Activated CD4-positive, alpha-beta memory T cell treated with anti-CD3 and anti-CD28 coated beads, Interleukin-2, amount 10 ng/mL, durations not matched to agents 7 days and 5 days (primary cell): ENCODE measurements around the gene NADK2. TPM values are rescaled to one million over a fixed set of nuclear protein-coding genes. Genes with fewer than 3 reads are reported as not detected.

ENCODE experiments used
- CTCF ChIA-PET: fragments of 350-600 bp; sonication (Branson Sonifier 250); formaldehyde crosslinking; loops from one replicate; lab custom pipeline; 2021; ENCODE audit warnings: antibody characterized with exemption, inconsistent platforms; lab: Charles Lee
- POLR2A ChIA-PET: fragments of 350-600 bp; sonication (Branson Sonifier 250); formaldehyde crosslinking; loops from one replicate; lab custom pipeline; 2021; ENCODE audit warnings: antibody characterized with exemption; lab: Charles Lee
- DNase-seq: peaks from one replicate; pipeline ENCODE4 v3.0.0-alpha.2; 2020
- H3K27ac Mint-ChIP-seq: one replicate; pipeline ENCODE4 v1.8.0; 2021; ENCODE audit warnings: mild to moderate bottlenecking, mixed read lengths
- H3K27me3 Mint-ChIP-seq: one replicate; pipeline ENCODE4 v1.8.0; 2021; ENCODE audit warnings: mixed read lengths
- H3K36me3 Mint-ChIP-seq: one replicate; pipeline ENCODE4 v1.8.0; 2021; ENCODE audit warnings: low read depth, mixed read lengths
- H3K4me1 Mint-ChIP-seq: one replicate; pipeline ENCODE4 v1.8.0; 2021; ENCODE audit warnings: mixed read lengths
- H3K4me3 Mint-ChIP-seq: one replicate; pipeline ENCODE4 v1.8.0; 2021; ENCODE audit warnings: mild to moderate bottlenecking, mixed read lengths
- H3K9me3 Mint-ChIP-seq: one replicate; pipeline ENCODE4 v1.8.0; 2021; ENCODE audit warnings: mixed read lengths
- total RNA-seq, 2 experiments: library from RNA; stranded (reverse); gene quantifications; one replicate each; pipeline ENCODE4 v1.2.3, GENCODE V29; 2021

NADK2 gene
- total RNA-seq, 2 experiments from 2014 or later: 15.8 to 16.2 TPM

DNA sequence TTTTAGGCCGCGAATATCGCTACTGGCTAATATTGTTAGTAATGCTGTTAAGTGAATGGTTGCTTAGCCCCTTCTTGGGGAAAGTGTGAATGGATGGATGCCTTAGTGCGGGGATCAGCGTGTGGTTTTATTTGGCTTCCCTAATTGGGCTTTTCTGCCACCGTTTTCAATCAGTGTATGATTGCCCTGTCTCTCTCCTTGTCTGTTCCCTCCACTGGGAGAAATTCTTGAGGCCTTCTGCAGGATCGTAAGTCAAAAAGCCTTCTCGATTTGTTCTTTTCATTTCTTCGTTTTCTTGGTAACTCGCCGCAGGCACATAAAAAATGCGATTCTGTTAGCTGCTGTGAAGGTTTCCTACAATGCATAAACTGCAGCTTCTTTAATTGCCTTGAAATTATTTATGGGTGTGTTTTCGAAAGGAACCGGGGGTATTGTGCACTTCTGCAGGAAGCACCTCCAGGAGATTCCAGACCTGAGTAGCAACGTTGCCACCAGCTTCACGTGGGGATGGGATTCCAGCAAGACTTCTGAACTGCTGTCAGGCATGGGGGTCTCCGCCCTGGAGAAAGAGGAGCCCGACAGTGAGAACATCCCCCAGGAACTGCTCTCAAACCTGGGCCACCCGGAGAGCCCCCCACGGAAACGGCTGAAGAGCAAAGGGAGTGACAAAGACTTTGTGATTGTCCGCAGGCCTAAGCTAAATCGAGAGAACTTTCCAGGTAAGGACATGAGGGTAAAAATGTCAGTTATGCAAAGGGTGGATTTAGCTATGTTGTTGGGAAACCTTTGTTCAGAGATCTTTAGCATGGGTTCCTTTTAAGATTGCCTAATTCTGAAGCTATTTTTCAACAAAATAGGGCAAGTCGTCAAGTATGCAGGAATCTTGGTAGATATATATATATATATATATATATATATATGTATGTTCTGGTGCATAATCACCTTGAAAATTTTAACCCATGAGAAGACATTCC lies 89.1 kb downstream of the NADK2 start:
- Mint-ChIP-seq H3K36me3 (peaks cover 56% of the 10 kb centered on the region), H3K4me1 (peaks cover 69% of the 10 kb centered on the region), H3K27me3 (no peaks in the 10 kb centered on the region), H3K27ac (peak overlapping the region; percentile 83), H3K4me3 (peak overlapping the region; percentile 97), H3K9me3 (no peaks in the 10 kb centered on the region)
- ChIA-PET CTCF (interaction anchor here (0.7 to 4.3 kb wide), 6 partner anchors 14 to 521 kb away, joined by 3 to 34 read pairs (median 9); partner anchors contain the start of gene NADK2), POLR2A (interaction anchor here (0.8 to 4.1 kb wide), 11 partner anchors 9 to 1229 kb away, joined by 3 to 80 read pairs (median 7); partner anchors contain the start of genes NADK2 and NIPBL)
- no peak for DNase-seq

DNA sequence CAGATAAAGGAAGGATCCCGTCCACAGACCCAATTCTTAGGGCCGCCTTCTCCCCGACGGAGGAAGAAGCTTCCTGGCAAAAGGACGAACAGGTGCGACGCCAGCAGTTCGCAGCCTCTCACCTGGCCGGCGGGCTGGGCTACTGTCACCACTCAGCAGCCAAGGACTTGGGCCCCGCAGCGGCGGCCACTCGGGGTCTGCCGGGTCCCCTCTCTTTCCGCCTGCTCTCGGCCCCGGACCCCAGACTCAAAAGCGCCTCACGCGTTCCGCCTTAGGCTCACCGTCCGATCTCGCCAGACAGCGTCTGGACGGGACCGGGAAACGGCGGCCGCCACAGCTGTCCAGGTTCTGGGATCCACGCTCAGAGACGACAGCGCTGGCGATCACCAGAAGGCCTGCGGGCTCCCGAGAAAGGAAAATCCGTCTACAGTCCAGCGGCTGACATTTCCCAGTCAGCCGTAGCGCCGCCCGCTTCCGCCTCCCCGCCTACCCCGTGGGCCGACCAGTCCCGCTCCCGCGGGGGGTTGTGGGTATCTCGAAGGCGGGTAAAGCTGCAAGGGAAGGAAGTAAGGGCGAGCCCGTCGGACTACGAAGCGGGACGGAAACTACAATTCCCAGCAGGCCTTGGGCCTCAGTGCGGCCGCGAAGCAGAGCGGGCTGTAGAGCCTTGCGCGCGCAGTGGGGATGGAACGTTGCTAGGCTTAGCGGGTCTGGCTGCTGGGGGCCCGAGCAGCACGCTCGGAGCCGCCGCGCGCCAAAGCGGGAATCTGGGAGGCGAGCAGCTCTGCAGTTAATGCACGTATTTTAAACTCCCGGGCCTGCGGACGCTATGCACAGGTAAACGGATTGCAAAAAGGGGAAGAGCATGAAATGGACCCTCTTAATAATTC lies 90.0 kb downstream of the NADK2 start, which contains the start of the genes LMBRD2 and SKP2:
Gene LMBRD2, minus strand, starts transcription at position 454 of the 890 bp plus-strand sequence. CDS start 8,538 bp downstream, outside the sequence.
Gene SKP2, plus strand, starts transcription at position 678 of the 890 bp plus-strand sequence. Its CDS starts 152 bp downstream, at position 830.
- POLR2A ChIA-PET: interaction anchor here (0.7 to 4.1 kb wide), 20 partner anchors 10 to 1228 kb away, joined by 3 to 80 read pairs (median 4); partner anchors contain the start of genes DNAJC21 and NADK2
- DNase-seq: peak; percentile 98
- Mint-ChIP-seq H3K36me3 (peaks cover 51% of the 10 kb centered on the region), H3K4me3 (peak within 1 kb of the TSS; percentile 97), H3K27me3 (no peaks in the 10 kb centered on the region), H3K9me3 (no peaks in the 10 kb centered on the region), H3K4me1 (peaks cover 68% of the 10 kb centered on the region), H3K27ac (peak within 1 kb of the TSS; percentile 83)
- CTCF ChIA-PET: interaction anchor here (1.2 to 4.3 kb wide), 7 partner anchors 8 to 539 kb away, joined by 3 to 34 read pairs (median 4); partner anchors contain the start of gene NADK2

DNA sequence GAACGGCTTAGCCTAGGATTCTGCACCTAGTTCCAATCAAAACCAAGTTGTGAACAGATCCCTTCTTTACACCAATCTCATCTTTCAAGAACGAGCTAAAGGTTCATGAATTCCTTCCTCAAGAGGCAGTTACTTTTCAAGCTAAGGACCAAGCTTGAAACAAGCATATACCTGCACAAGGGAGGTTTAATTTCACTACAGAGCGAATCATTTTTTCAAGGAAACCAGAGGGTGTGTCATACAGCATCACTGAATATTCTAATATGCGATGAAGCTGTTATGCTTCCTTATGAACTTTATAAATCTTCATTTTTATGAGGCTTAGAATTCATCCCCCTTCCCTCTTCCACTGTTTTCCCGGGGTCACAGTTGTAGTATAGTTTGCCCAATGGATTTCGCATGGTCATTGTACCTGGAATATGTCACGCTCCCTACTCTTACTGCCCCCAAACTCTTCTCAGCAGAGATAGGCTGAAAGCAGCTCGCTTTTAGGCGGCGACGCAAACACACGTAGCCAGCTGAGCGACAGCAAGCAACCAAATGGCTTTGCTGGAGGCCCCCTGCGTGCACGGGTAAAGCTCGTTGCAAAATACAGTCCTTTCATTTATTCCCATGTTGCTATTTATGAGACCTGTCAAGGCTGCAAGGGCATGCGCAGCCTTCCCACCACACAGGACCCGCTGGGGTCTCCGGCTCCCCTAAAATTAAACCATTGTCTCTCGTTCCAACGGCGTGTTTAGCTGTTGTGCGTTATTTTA lies 90.9 kb downstream of the NADK2 start:
- peak; percentile 67 for DNase-seq
- POLR2A ChIA-PET: interaction anchor here (0.7 to 4.1 kb wide), 19 partner anchors 9 to 1222 kb away, joined by 3 to 80 read pairs (median 4); partner anchors contain the start of genes DNAJC21, NADK2 and NUP155
- peak overlapping the region; percentile 97 for H3K4me3 Mint-ChIP-seq
- peak overlapping the region; percentile 83 for H3K27ac Mint-ChIP-seq
- H3K9me3 Mint-ChIP-seq: no peaks in the 10 kb centered on the region
- H3K4me1 Mint-ChIP-seq: peaks cover 60% of the 10 kb centered on the region
- CTCF ChIA-PET: interaction anchor here (1.1 to 4.3 kb wide), 8 partner anchors 9 to 540 kb away, joined by 3 to 34 read pairs (median 4); partner anchors contain the start of gene NADK2
- peaks cover 43% of the 10 kb centered on the region for H3K36me3 Mint-ChIP-seq
- H3K27me3 Mint-ChIP-seq: no peaks in the 10 kb centered on the region

DNA sequence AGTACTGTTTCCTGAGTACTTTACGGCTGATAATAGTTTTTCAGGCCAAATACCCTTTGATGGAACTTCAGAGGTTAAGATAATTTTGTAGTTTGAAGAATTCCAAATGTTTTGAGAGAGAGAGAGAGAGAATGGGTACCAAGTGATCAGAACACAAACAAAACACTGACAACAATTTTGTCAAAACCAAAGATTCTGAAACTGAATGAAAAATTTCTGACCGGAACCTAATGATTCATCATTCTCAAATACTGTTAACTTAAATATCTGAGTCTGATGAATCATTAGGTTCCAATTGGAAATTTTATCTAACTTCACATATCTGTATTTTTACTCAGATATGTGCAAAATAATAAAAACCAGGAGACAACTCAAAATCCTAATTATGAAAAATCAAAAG lies 94.0 kb downstream of the NADK2 start:
- Mint-ChIP-seq H3K36me3 (peaks cover 22% of the 10 kb centered on the region), H3K4me3 (no peak overlapping the region), H3K9me3 (no peaks in the 10 kb centered on the region), H3K4me1 (peaks cover 36% of the 10 kb centered on the region), H3K27me3 (no peaks in the 10 kb centered on the region), H3K27ac (no peak overlapping the region)
- POLR2A ChIA-PET: no interaction called here
- CTCF ChIA-PET: interaction anchor here (1.9 kb wide), 1 partner anchor 94 kb away, joined by 4 read pairs; the partner anchor contains the start of gene NADK2
- DNase-seq: no peak

DNA sequence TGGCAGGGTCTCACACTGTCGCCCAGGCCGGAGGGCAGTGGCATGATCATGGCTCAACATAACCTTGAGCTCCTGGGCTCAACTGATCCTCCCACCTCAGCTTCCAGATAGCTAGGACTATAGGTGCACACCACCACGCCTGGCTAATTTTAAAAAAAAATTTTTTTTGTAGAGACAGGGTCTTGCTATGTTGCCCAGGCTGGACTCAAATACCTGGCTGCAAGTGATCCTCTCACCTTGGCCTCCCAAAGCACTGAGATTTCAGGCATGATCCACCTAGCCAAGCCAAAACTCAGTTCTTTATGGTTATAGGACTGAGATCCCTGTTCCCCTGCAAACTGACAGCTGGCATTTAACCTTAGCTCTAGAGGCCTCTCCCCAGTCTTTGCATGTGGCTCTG lies 95.3 kb downstream of the NADK2 start:
- no peak for DNase-seq
- H3K27me3 Mint-ChIP-seq: no peaks in the 10 kb centered on the region
- POLR2A ChIA-PET: no interaction called here
- H3K9me3 Mint-ChIP-seq: no peaks in the 10 kb centered on the region
- peaks cover 18% of the 10 kb centered on the region for H3K36me3 Mint-ChIP-seq
- H3K27ac Mint-ChIP-seq: no peak overlapping the region
- peaks cover 30% of the 10 kb centered on the region for H3K4me1 Mint-ChIP-seq
- H3K4me3 Mint-ChIP-seq: no peak overlapping the region
- CTCF ChIA-PET: no interaction called here

DNA sequence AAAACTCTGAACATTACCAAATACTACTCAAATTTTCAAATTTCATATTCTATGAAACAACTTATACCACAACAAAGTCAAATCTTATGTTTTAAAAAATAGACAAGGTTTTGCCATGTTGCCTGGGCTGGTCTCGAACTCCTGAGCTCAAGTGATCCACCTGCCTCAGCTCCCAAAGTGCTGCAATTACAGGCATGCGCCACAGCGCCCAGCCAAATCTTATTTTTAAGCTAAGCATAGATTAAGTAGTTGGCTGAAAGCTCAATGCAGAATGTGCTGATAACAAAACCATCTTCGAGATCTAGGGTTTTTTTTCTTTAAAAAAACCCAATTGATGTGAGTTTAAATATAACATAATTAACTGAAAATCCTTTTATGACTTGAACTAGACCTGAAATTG lies 96.4 kb downstream of the NADK2 start:
- POLR2A ChIA-PET: no interaction called here
- Mint-ChIP-seq H3K36me3 (peaks cover 26% of the 10 kb centered on the region), H3K27me3 (no peaks in the 10 kb centered on the region)

More for the DNA sequence above, 96.4 kb downstream of the NADK2 start:
- CTCF ChIA-PET: no interaction called here
- H3K4me1 Mint-ChIP-seq: peaks cover 24% of the 10 kb centered on the region
- peaks cover 2% of the 10 kb centered on the region for H3K9me3 Mint-ChIP-seq
- no peak overlapping the region for H3K27ac Mint-ChIP-seq
- no peak for DNase-seq
- no peak overlapping the region for H3K4me3 Mint-ChIP-seq

Other genes starting within 250 kb of the NADK2 start
- under 1 TPM; 0.15 to 0.18 TPM for gene UGT3A2, start 175.0 kb downstream of the NADK2 start, total RNA-seq
- gene LMBRD2, start 90.0 kb downstream of the NADK2 start, total RNA-seq: 10 to 100 TPM; 13.2 to 14.4 TPM
- gene SKP2, start 89.8 kb downstream of the NADK2 start, total RNA-seq: 10 to 100 TPM; 33.1 to 37.9 TPM
- gene RANBP3L, start 60.0 kb upstream of the NADK2 start, total RNA-seq: not detected